Measurements from ENCODE around the gene CYP46A1. TPM values are rescaled to one million over a fixed set of nuclear protein-coding genes. Genes with fewer than 3 reads are reported as not detected.

CYP46A1 gene
- total RNA-seq, 2 experiments from 2014 or later = 0.11 to 0.22 TPM

DNA sequence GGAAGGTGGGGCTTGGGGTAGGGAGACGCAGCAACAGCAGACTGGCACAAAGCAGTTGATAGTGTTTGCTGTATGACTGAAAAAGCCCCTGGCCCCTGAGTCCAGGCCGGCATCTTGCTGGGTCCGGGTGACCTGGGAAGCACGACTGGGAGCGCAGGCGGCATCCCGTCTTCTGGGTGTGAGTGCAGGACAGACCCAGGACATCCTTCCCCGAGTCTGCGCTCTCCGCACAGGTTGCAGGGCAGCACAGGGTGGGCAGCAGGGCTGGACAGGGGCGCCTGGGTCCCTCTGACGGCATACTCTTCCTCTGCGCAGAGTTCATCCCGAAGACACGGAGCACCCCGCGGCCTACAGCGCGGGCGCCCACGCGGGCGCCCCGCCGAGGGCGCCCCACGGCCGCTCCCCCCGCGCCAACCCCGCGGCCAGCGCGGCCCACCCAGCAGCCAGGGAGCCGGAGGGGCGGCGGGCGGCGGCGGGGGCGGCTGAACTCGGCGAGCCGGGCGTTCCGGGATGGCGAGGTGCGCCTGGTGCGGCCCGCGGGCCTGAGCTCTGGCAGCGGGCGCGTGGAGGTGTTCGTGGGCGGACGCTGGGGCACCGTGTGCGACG, 9.2 kb upstream of the CYP46A1 start:
- TF ChIP-seq, protein P1, sequence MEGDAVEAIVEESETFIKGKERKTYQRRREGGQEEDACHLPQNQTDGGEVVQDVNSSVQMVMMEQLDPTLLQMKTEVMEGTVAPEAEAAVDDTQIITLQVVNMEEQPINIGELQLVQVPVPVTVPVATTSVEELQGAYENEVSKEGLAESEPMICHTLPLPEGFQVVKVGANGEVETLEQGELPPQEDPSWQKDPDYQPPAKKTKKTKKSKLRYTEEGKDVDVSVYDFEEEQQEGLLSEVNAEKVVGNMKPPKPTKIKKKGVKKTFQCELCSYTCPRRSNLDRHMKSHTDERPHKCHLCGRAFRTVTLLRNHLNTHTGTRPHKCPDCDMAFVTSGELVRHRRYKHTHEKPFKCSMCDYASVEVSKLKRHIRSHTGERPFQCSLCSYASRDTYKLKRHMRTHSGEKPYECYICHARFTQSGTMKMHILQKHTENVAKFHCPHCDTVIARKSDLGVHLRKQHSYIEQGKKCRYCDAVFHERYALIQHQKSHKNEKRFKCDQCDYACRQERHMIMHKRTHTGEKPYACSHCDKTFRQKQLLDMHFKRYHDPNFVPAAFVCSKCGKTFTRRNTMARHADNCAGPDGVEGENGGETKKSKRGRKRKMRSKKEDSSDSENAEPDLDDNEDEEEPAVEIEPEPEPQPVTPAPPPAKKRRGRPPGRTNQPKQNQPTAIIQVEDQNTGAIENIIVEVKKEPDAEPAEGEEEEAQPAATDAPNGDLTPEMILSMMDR (IDR thresholded peaks at IDR 0.05) = no peak
- Mint-ChIP-seq H3K9me3 (no peaks in the 10 kb centered on the region), H3K27ac (no peak overlapping the region), H3K4me1 (ENCODE audit: low read depth) (peaks cover 7% of the 10 kb centered on the region), H3K36me3 (ENCODE audit: low read depth) (no peaks in the 10 kb centered on the region), H3K4me3 (no peak overlapping the region), H3K27me3 (peaks cover 32% of the 10 kb centered on the region)
- ChIA-PET POLR2A (no interaction called here), CTCF (no interaction called here)
- Histone ChIP-seq H3K4me1 (ENCODE audit: insufficient read depth, low read length) (peaks cover 37% of the 10 kb centered on the region), H3K4me3 (ENCODE audit: low read length) (no peak overlapping the region), H3K9me3 (ENCODE audit: control insufficient read depth in 1 of 2, insufficient read depth in 1 of 2, low read length in 2 of 2) (peaks cover 7 to 27% of the 10 kb centered on the region in 2 experiments), H3K27ac (ENCODE audit: low read depth in 1 of 2, low read length in 2 of 2) (no peak overlapping the region), H3K36me3 (ENCODE audit: insufficient read depth, low read length) (no peaks in the 10 kb centered on the region), H3K27me3 (ENCODE audit: control insufficient read depth in 1 of 2, insufficient read depth in 2 of 2, low read length in 2 of 2) (peaks cover 0 to 8% of the 10 kb centered on the region in 2 experiments)
- intact Hi-C loops (cut with DNase I, micrococcal nuclease) = no loop called here
- DNase-seq = no peak
- ATAC-seq (ENCODE audit: poor library complexity) = no peak

DNA sequence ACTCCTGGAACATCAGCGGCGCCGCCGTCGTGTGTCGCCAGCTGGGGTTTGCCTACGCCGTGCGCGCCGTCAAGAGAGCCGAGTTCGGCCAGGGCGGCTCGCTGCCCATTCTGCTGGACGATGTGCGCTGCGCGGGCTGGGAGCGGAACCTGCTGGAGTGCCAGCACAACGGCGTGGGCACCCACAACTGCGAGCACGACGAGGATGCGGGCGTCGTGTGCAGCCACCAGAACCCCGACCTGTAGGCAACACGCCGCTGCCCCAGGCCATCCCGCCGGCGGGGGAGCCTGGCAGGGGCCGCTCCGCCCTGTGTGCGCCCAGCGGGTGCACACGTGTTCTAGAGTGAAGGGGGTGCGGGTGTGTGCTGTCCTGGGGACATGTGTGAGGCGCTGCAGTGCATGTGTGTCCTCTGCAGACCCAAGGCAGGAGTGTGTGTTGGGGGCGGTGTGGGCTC, 8.7 kb upstream of the CYP46A1 start:
- intact Hi-C loops (cut with DNase I, micrococcal nuclease) = no loop called here
- peaks cover 31% of the 10 kb centered on the region for H3K27me3 Mint-ChIP-seq
- H3K27ac ChIP-seq (ENCODE audit: low read depth in 1 of 2, low read length in 2 of 2) = no peak overlapping the region
- no peak overlapping the region for H3K4me3 ChIP-seq (ENCODE audit: low read length)
- H3K27ac Mint-ChIP-seq = no peak overlapping the region
- peaks cover 7% of the 10 kb centered on the region for H3K4me1 Mint-ChIP-seq (ENCODE audit: low read depth)
- H3K9me3 ChIP-seq (ENCODE audit: control insufficient read depth in 1 of 2, insufficient read depth in 1 of 2, low read length in 2 of 2) = peaks cover 7 to 27% of the 10 kb centered on the region in 2 experiments
- H3K36me3 Mint-ChIP-seq (ENCODE audit: low read depth) = no peaks in the 10 kb centered on the region
- ATAC-seq (ENCODE audit: poor library complexity) (no peak), DNase-seq (no peak)
- no peaks in the 10 kb centered on the region for H3K9me3 Mint-ChIP-seq
- H3K27me3 ChIP-seq (ENCODE audit: control insufficient read depth in 1 of 2, insufficient read depth in 2 of 2, low read length in 2 of 2) = peaks cover 0 to 8% of the 10 kb centered on the region in 2 experiments
- POLR2A ChIA-PET = no interaction called here
- H3K4me1 ChIP-seq (ENCODE audit: insufficient read depth, low read length) = peaks cover 37% of the 10 kb centered on the region
- no peak overlapping the region for H3K4me3 Mint-ChIP-seq
- CTCF ChIA-PET = no interaction called here
- H3K36me3 ChIP-seq (ENCODE audit: insufficient read depth, low read length) = no peaks in the 10 kb centered on the region
- TF ChIP-seq, protein P1 (IDR thresholded peaks at IDR 0.05) = no peak

DNA sequence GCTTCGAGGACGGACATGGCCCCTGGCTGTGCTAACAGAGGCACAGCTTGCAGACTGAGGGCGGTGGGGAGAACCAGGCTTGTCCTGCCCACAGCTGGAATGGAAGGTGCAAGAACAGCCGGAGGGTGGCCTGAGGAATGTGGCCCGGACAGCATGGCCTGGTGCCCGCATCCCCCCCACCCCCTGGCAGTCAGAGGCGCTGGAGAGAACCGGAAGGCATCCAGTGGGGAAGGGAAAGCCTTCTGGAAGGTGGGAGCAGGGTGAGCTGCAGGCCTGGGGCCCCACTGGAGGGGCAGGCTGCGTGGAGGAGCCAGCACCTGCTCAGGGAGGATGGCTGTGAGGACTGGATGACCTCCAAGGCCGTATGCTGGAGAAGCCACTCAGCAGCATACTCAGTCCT, 8.1 kb upstream of the CYP46A1 start:
- Mint-ChIP-seq H3K9me3 (no peaks in the 10 kb centered on the region), H3K4me1 (ENCODE audit: low read depth) (peaks cover 7% of the 10 kb centered on the region), H3K27ac (no peak overlapping the region), H3K36me3 (ENCODE audit: low read depth) (no peaks in the 10 kb centered on the region), H3K27me3 (peaks cover 27% of the 10 kb centered on the region), H3K4me3 (no peak overlapping the region)
- Histone ChIP-seq H3K27me3 (ENCODE audit: control insufficient read depth in 1 of 2, insufficient read depth in 2 of 2, low read length in 2 of 2) (peaks cover 0 to 8% of the 10 kb centered on the region in 2 experiments), H3K4me3 (ENCODE audit: low read length) (no peak overlapping the region), H3K4me1 (ENCODE audit: insufficient read depth, low read length) (peaks cover 37% of the 10 kb centered on the region), H3K27ac (ENCODE audit: low read depth in 1 of 2, low read length in 2 of 2) (no peak overlapping the region), H3K36me3 (ENCODE audit: insufficient read depth, low read length) (no peaks in the 10 kb centered on the region), H3K9me3 (ENCODE audit: control insufficient read depth in 1 of 2, insufficient read depth in 1 of 2, low read length in 2 of 2) (peaks cover 7 to 27% of the 10 kb centered on the region in 2 experiments)
- TF ChIP-seq, protein P1 (IDR thresholded peaks at IDR 0.05) = no peak
- ATAC-seq (ENCODE audit: poor library complexity) = no peak
- CTCF ChIA-PET = no interaction called here
- DNase-seq = no peak
- POLR2A ChIA-PET = no interaction called here
- intact Hi-C loops (cut with DNase I, micrococcal nuclease) = no loop called here

All from CD4-positive, alpha-beta T cell (primary cell).